RKO (cell line): ENCODE measurements around the gene SYF2.
"Not testable (repeated sequence)": the region's sequence is repeated elsewhere in the genome, so short reads cannot be mapped to it uniquely, and the experiment has no call there.

Experiments used
- DNase-seq: peaks from one replicate; pipeline ENCODE4 v3.0.0-alpha.2; 2016; ENCODE audit warnings: low spot score

The SYF2 gene

GRCh38 chr1:25232027-25232865, at the start of gene SYF2:
Gene SYF2 (minus strand): TSS chr1:25232502. CDS start chr1:25232467, 35 bp downstream.
- DNase-seq: peak; percentile 96

DNA sequence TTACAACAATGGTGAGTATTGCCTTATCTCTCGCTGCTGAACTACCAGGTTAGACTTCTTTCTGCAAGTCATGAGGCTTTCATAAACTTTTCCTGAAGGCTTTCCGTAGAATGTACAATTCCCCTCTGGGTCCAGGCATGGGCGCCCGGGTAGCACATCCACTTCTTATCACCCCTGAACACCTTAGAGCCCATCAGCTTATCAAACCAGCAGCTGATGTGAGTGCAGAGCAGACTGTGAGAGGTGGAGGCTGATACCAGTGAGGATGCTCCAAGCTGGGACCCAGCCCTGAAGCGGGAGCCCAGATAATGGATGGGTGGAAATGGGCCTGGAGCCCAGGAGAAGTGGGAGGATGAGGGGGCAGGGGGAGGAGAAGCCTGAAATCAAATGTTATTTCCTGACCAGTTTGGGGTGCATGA, 47.4 kb upstream of the SYF2 start:
- not testable (repeated sequence) for DNase-seq

- DNase-seq: not testable (repeated sequence)
Measured at GRCh38 chr1:25278790-25279189, 46.5 kb upstream of the SYF2 start.

GRCh38 chr1:25278358-25278757, 46.1 kb upstream of the SYF2 start:
- not testable (repeated sequence) for DNase-seq

DNA sequence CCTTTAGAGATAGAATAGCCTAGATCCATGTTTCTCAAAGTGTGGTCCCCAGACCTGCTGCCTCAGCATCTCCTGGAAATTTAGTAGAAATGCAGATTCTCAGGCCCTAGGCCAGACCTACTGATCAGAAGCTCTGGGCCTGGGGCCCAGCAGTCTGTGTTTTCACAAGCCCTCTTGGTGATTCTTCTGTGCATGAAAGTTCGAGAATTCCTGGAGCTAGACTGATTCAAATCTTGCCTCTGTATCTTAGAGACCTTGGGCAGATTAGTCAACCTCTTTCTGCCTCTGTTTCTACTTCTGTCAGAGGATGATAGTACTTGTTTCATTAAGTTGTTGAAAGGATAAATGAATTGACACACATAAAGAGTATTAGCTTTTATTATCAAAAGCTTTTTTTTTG, 45.0 kb upstream of the SYF2 start:
- DNase-seq: not testable (repeated sequence)

- DNase-seq: not testable (repeated sequence)
Measured at GRCh38 chr1:25275648-25276047, 43.3 kb upstream of the SYF2 start.

- not testable (repeated sequence) for DNase-seq
Measured at GRCh38 chr1:25272238-25272637, 39.9 kb upstream of the SYF2 start, which contains the start of gene RHD. Gene RHD (plus strand): TSS chr1:25272509. CDS start chr1:25272548, 39 bp downstream.

DNA sequence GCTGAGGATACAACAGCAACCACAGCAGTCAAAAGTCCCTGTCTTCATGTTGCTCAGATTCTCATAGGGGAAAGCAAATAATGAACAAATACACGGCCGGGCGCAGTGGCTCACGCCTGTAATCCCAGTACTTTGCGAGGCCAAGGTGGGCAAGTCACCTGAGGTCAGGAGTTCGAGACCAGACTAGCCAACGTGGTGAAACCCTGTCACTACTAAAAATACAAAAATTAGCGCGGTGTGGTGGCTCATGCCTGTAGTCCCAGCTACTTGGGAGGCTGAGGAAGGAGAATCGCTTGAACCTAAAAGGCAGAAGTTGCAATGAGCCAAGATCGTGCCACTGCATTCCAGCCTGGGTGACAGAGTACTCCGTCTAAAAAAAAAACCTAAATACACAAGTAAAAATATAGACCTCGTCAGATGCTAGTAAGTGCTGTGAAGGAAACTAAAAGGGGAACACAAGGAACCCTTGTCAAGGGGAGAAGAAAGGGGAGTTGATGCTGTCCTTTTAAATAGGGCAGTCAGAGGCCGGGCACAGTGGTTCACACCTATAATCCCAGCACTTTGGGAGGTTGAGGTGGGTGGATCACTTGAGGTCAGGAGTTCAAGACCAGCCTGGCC, 36.0 kb upstream of the SYF2 start:
- not testable (repeated sequence) for DNase-seq

DNA sequence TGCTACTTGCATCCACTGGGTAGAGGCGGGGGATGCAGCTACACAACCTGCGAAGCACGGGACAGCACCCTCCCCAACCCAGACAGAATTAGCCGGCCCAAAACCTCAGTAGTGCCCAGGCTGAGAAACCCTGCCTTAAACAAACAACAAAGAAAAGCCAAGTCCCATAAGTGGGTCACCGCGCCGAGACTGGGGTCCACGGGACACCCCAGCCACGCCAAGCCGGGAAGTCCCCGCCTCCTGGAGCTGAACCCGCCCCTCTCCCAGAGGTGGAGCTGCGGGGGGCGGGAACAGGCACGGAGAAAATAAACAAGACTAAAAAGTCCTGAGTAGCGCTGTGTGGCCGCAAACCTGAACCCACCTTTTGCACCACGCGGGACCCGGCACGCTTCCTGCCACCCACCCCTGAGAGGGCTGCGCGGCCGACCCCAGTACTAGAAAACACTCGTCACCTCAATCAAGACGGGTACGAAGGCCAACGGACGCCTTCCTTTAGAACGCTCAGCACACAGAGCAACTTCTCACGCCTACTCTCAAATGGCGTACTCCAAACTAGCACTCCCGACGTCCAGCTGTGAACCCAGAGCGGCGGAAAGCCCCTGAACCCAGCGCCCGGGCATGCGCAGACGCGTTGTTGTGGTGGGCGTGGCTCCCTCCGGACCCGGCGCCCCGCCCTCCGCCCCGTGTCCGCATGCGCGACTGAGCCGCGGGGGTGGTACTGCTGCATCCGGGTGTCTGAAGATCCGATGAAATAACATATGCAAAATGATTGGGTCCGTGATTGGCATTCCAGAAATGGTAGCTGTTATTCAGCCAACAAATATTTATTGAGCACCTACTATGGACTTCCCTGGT, 35.2 kb upstream of the SYF2 start:
- DNase-seq: peak; percentile 88

DNA sequence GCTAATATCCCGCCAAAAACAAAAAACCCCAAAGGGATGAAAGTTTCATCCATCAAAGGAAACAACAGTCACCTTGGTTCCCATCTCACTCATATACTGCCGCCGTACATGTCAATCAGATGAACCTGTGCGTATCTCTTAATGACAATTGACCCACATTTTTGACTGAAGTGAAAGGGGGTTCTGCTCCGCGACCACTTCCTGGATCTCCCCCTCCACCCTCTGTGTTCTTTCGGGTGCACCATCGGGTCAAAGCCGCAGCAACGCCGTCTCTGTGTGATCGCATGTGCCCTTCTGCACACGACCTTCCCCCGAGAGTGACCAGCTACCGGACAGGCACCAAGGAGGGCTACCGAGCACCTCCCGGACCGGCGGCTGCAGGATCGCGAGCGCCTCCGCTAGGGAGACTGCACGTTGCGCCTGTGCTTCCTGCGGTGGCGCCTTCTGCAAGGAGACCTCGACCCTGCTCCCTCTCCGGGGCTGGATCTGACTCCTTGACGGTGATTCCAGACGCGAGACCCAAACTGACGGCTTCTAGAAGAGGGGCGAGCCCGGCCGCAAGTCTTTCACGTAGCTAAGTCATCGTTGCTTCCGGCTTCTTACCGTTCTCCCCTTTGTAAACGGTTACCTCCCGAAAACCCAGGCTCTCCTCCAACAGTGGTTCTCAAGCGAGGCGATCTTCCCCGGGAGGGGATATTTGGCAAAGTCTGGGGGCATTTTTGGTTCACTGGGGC, 34.4 kb upstream of the SYF2 start:
- DNase-seq: peak; percentile 14

GRCh38 chr1:25260336-25260735, 28.0 kb upstream of the SYF2 start:
- not testable (repeated sequence) for DNase-seq

GRCh38 chr1:25259813-25260212, 27.5 kb upstream of the SYF2 start:
- DNase-seq: peak; percentile 41

- DNase-seq: no peak
Measured at GRCh38 chr1:25257196-25257595, 24.9 kb upstream of the SYF2 start.

DNA sequence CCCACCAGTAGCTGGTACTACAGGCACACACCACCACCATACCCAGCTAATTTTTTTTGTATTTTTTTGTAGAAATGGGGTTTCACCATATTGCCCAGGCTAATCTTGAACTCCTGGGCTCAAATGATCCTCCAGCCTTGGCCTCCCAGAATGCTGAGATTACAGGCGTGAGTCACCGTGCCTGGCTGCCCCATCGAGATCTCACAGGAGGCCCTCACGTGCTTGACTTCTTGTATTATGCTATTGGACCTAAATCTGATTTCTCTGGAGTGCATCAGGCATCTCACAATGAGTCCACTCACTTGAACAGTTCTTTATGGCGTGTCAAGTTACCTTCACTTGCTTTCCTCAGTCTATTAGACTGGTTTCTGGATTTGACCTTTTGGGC, 24.3 kb upstream of the SYF2 start:
- DNase-seq: no peak

DNA sequence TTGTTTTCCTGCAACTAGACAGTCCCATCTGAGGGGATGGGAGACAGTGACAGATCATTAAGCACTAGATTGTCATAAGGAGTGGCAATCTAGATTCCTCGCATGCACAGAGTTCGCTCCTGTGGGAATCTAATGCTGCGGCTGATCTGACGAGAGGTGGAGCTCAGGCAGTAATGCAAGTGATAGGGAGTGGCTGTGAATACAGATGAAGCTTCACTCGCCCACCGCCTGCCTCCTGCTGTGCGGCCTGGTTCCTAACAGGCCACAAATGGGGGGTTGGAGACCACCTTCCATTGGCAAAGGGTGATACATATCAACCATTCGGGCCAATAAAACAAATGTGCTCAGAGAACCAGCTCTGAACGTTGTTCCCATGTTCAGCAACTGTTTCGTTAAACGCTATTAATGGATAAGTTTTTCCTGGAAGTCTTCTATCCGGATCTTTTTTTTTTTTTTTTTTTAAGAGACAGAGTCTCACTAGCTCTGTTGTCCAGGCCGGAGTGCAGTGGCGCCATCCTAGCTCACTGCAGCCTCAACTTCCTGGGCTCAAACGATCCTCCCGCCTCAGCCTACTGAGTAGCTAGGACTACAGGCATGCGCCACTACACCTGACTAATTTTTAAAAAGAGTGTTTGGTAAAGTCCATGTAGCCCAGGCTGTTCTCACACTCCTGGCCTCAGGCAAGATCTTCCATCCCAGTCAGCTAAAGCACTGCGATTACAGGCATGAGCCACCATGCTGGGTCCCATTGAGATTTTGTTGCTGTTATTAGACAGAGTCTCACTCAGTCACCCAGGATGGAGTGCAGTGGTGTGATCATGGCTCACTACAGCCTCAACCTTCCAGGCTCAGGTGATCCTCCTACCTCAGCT, 23.6 kb upstream of the SYF2 start:
- no peak for DNase-seq

DNA sequence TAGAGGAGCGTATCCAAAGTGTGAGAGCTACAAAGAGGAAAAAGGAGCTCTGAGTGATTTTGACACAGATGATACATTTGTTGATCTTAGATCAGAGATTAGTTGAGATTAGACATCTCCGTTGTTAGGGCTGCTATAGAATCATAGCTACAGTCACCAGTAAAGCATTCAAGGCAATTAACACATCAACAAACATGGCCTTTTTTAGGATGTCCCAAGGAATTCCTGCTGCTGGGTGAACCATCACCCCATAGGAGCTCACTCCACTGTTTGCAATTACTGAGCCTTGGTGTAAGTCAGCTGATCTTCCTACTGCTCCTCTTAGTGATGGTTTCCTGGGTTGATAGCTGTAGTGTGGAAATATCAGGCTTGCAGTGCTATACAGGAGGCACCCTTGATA, 21.6 kb upstream of the SYF2 start:
- DNase-seq: peak; percentile 58

DNA sequence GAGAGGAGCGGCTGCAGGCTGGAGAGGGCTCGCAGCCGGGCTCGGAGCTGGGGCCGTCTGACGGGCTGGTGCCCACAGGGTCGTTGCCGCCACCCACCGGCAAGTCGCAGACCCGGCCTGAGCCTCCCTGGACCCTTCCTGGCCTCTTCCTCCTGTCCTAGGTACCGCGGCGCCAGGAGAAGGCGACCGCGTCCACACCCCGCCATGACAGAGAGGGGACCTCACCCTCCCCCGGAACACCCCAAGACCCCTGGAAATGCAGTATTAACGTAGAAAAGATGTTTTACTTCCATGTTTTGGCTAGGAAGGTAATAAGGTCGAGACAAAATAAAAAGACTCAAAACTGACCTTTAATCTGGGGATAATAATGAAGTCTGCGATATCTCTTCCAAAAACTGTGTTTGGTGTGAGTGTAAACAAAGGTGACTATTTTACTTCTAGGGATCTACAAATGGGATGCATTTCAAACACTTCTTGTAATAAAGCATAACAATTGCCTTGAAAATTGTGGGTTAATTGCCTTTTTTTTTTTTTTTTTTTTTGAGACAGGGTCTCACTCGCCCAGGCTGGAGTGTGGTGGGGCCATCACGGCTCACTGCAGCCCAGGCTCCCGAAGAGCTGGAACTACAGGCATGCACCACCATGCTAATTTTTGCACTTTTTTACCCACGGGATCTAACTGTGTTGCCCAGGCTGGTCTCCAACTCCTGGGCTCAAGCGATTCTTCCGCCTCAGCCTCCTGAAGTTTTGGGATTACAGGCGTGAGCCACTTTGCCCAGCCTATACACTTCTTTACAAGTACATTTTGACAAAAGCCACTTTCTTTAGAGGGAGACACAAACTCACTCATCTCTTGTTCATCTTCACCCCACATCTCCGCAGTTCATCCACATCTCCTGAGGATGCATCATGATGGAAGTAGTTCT, 15.8 kb upstream of the SYF2 start:
- no peak for DNase-seq

GRCh38 chr1:25247024-25247828, 14.9 kb upstream of the SYF2 start, which contains the start of gene RSRP1:
Gene RSRP1 (minus strand): TSS chr1:25247454. CDS start chr1:25246963, 491 bp downstream.
- DNase-seq: peak; percentile 98
